SK-N-SH (cell line): ENCODE results near the gene LEO1.

Experiments
- GABPA ChIP-seq: IDR thresholded peaks from 2 replicates; pipeline ENCODE4 v1.4.0; 2012; ENCODE audit warnings: low read depth, mild to moderate bottlenecking
- JUND ChIP-seq: IDR thresholded peaks from 2 replicates; pipeline ENCODE4 v1.4.0; 2012

DNA sequence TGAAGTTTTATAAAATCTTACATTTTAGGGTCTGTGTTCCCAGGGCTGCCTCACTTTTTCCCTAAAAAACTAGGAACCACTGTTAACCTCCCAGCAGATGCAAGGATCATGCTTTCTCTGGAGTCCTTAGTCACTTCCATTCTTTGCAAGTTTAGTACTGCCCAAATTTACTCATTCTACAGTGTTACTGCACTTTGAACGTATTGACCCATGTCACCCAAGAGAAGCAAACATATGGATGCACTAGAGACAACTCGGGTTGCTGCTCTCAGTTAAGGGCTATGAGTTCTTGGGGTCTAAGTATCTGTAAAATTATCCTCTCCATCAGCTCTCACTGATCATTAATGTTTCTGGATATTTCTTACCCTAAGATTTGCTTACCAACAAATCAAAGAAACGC is 59.0 kb downstream of the LEO1 start:
- TF ChIP-seq JUND (no peak), GABPA (no peak)
